Neural cell (in vitro differentiated cells): ENCODE measurements around the gene ADSS1. TPM values are rescaled to one million over a fixed set of nuclear protein-coding genes. Genes with fewer than 3 reads are reported as not detected.

Experiments
- H2AFZ ChIP-seq: fragments of 200-600, 300-800 bp; sonication (generic), shearing (Covaris generic); 2 replicates; pipeline ENCODE4 v1.6.0; 2014; ENCODE audit warnings: low read depth, mild to moderate bottlenecking, antibody characterized with exemption, low read length, moderate library complexity
- H3F3A ChIP-seq: fragments of 200-600 bp; shearing (Covaris generic); 2 replicates; pipeline ENCODE4 v1.6.1; 2016; ENCODE audit warnings: mild to moderate bottlenecking, moderate library complexity, mixed read lengths, antibody characterized with exemption, low read length; ENCODE audit not compliant: insufficient read depth, poor library complexity, severe bottlenecking
- H3K27ac ChIP-seq: fragments of 200-600, 300-800 bp; sonication (generic), shearing (Covaris generic); 2 replicates; pipeline ENCODE4 v1.5.1; 2014; ENCODE audit warnings: mild to moderate bottlenecking, low read length, moderate library complexity
- H3K27me3 ChIP-seq: fragments of 300-800, 200-600 bp; sonication (generic), shearing (Covaris generic); 2 replicates; pipeline ENCODE4 v1.6.0; 2014; ENCODE audit warnings: mild to moderate bottlenecking, low read depth, low read length, moderate library complexity; ENCODE audit not compliant: insufficient read depth
- H3K36me3 ChIP-seq: fragments of 300-800, 200-600 bp; sonication (generic), shearing (Covaris generic); 2 replicates; pipeline ENCODE4 v1.5.1; 2014; ENCODE audit warnings: mild to moderate bottlenecking, antibody characterized with exemption, low read length, moderate library complexity; ENCODE audit not compliant: insufficient read depth
- H3K4me2 ChIP-seq: fragments of 300-800, 200-600 bp; sonication (generic), shearing (Covaris generic); 2 replicates; pipeline ENCODE4 v1.6.0; 2014; ENCODE audit warnings: mild to moderate bottlenecking, low read length
- H3K4me3 ChIP-seq: fragments of 300-800, 200-600 bp; sonication (generic), shearing (Covaris generic); 2 replicates; pipeline ENCODE4 v1.5.1; 2014; ENCODE audit warnings: mild to moderate bottlenecking, low read length, moderate library complexity
- H3K79me2 ChIP-seq: fragments of 200-600 bp; shearing (Covaris generic); replicated peaks from 2 replicates; pipeline ENCODE4 v1.6.0; 2014; ENCODE audit warnings: mild to moderate bottlenecking, low read length, moderate library complexity; ENCODE audit not compliant: insufficient read depth
- H3K9ac ChIP-seq: fragments of 300-800, 200-600 bp; sonication (generic), shearing (Covaris generic); 2 replicates; pipeline ENCODE4 v1.6.1; 2016; ENCODE audit warnings: mild to moderate bottlenecking, low read length, mixed read lengths
- H3K9me2 ChIP-seq: fragments of 200-600 bp; shearing (Covaris generic); 2 replicates; pipeline ENCODE4 v1.6.1; 2016; ENCODE audit warnings: mild to moderate bottlenecking, low read length, mixed read lengths; ENCODE audit not compliant: insufficient read depth
- H3K9me3 ChIP-seq: fragments of 200-600, 300-800 bp; sonication (generic), shearing (Covaris generic); 2 replicates; pipeline ENCODE4 v1.6.1; 2016; ENCODE audit warnings: mild to moderate bottlenecking, mixed run types, low read length, moderate library complexity, mixed read lengths
- H4K20me1 ChIP-seq: fragments of 200-600 bp; shearing (Covaris generic); 2 replicates; pipeline ENCODE4 v1.6.1; 2016; ENCODE audit warnings: mild to moderate bottlenecking, mixed run types; ENCODE audit not compliant: insufficient read depth
- CTCF ChIP-seq: fragments of 450-650 bp; IDR thresholded peaks from 2 replicates; pipeline ENCODE4 v1.5.1; 2014; ENCODE audit warnings: antibody characterized with exemption, mild to moderate bottlenecking, moderate library complexity; ENCODE audit not compliant: poor library complexity, severe bottlenecking
- EP300 ChIP-seq: fragments of 450-650 bp; conservative IDR thresholded peaks from 2 replicates; pipeline ENCODE4 v1.6.1; 2014; ENCODE audit warnings: antibody characterized with exemption, mild to moderate bottlenecking, moderate library complexity; ENCODE audit not compliant: poor library complexity, severe bottlenecking
- EZH2 ChIP-seq: fragments of 200-600, 300-800 bp; shearing (Covaris generic), sonication (generic); IDR thresholded peaks from 2 replicates; pipeline ENCODE4 v1.6.1; 2014; ENCODE audit warnings: antibody characterized with exemption, low read length, borderline replicate concordance, mild to moderate bottlenecking; ENCODE audit not compliant: insufficient read depth, poor library complexity, severe bottlenecking
- POLR2AphosphoS5 ChIP-seq: IDR thresholded peaks from 2 replicates; pipeline ENCODE4 v1.6.1; 2012
- RAD21 ChIP-seq: fragments of 450-650 bp; conservative IDR thresholded peaks from 2 replicates; pipeline ENCODE4 v1.6.1; 2014; ENCODE audit warnings: antibody characterized with exemption, mild to moderate bottlenecking, moderate library complexity
- SMC3 ChIP-seq: fragments of 450-650 bp; conservative IDR thresholded peaks from 2 replicates; pipeline ENCODE4 v1.6.1; 2014; ENCODE audit warnings: antibody characterized with exemption, mild to moderate bottlenecking, moderate library complexity; ENCODE audit not compliant: poor library complexity
- TAF1 ChIP-seq: IDR thresholded peaks from 2 replicates; pipeline ENCODE4 v1.6.1; 2012; ENCODE audit warnings: low read depth
- polyA plus RNA-seq: library from polyadenylated mRNA; depleted of rRNA; stranded (reverse); fragments of >200 nt; gene quantifications from 2 replicates; pipeline ENCODE4 v1.2.3, GENCODE V29; 2014
- TF ChIP-seq, protein P1 (sequence below): IDR thresholded peaks from 2 replicates; pipeline ENCODE4 v1.6.1; 2012; ENCODE audit warnings: borderline replicate concordance

The ADSS1 gene
- polyA plus RNA-seq, 1 donor from 2014 or later = 4.3 TPM

GRCh38 chr14:104700225-104700651 lies 23.8 kb upstream of the ADSS1 start:
- H3K36me3 ChIP-seq = no peaks in the 10 kb centered on the region
- peaks cover 3% of the 10 kb centered on the region for H3K9me3 ChIP-seq
- no peak for TF ChIP-seq RAD21
- no peak for TF ChIP-seq POLR2AphosphoS5
- TF ChIP-seq, protein P1, sequence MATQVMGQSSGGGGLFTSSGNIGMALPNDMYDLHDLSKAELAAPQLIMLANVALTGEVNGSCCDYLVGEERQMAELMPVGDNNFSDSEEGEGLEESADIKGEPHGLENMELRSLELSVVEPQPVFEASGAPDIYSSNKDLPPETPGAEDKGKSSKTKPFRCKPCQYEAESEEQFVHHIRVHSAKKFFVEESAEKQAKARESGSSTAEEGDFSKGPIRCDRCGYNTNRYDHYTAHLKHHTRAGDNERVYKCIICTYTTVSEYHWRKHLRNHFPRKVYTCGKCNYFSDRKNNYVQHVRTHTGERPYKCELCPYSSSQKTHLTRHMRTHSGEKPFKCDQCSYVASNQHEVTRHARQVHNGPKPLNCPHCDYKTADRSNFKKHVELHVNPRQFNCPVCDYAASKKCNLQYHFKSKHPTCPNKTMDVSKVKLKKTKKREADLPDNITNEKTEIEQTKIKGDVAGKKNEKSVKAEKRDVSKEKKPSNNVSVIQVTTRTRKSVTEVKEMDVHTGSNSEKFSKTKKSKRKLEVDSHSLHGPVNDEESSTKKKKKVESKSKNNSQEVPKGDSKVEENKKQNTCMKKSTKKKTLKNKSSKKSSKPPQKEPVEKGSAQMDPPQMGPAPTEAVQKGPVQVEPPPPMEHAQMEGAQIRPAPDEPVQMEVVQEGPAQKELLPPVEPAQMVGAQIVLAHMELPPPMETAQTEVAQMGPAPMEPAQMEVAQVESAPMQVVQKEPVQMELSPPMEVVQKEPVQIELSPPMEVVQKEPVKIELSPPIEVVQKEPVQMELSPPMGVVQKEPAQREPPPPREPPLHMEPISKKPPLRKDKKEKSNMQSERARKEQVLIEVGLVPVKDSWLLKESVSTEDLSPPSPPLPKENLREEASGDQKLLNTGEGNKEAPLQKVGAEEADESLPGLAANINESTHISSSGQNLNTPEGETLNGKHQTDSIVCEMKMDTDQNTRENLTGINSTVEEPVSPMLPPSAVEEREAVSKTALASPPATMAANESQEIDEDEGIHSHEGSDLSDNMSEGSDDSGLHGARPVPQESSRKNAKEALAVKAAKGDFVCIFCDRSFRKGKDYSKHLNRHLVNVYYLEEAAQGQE = no peak
- TF ChIP-seq EP300 = no peak
- TF ChIP-seq EZH2 = no peak
- no peak for TF ChIP-seq SMC3
- no peak for TF ChIP-seq CTCF
- H3K27me3 ChIP-seq = no peaks in the 10 kb centered on the region
- no peak overlapping the region for H3K4me3 ChIP-seq
- no peaks in the 10 kb centered on the region for H3K79me2 ChIP-seq
- H3K9me2 ChIP-seq = no peaks in the 10 kb centered on the region
- H4K20me1 ChIP-seq = no peaks in the 10 kb centered on the region
- H3K27ac ChIP-seq = no peak overlapping the region
- H3F3A ChIP-seq = no peaks in the 10 kb centered on the region
- H2AFZ ChIP-seq = no peak overlapping the region
- no peak overlapping the region for H3K4me2 ChIP-seq
- H3K9ac ChIP-seq = no peak overlapping the region

- no peaks in the 10 kb centered on the region for H3K79me2 ChIP-seq
- no peaks in the 10 kb centered on the region for H4K20me1 ChIP-seq
Measured at GRCh38 chr14:104700747-104701217, 23.2 kb upstream of the ADSS1 start.

More at GRCh38 chr14:104700747-104701217, 23.2 kb upstream of the ADSS1 start:
- no peaks in the 10 kb centered on the region for H3K27me3 ChIP-seq
- H3K9ac ChIP-seq = no peak overlapping the region
- H3K9me3 ChIP-seq = peaks cover 3% of the 10 kb centered on the region
- H3K9me2 ChIP-seq = no peaks in the 10 kb centered on the region
- H3K4me3 ChIP-seq = no peak overlapping the region
- H3K36me3 ChIP-seq = no peaks in the 10 kb centered on the region
- no peak overlapping the region for H3K27ac ChIP-seq
- H2AFZ ChIP-seq = no peak overlapping the region
- H3K4me2 ChIP-seq = no peak overlapping the region
- H3F3A ChIP-seq = no peaks in the 10 kb centered on the region
- TF ChIP-seq TAF1 (no peak), EZH2 (no peak), CTCF (no peak)
